GM12878 (cell line): Measurements from ENCODE around the gene NRG3.

Experiments
- POLR2A ChIP-seq: IDR thresholded peaks from 2 replicates; pipeline ENCODE4 v1.6.1; 2011; ENCODE audit warnings: low read depth, mild to moderate bottlenecking, low read length
- TAF1 ChIP-seq: IDR thresholded peaks from 2 replicates; pipeline ENCODE4 v1.6.1; 2011; ENCODE audit warnings: mild to moderate bottlenecking, low read depth, low read length, borderline replicate concordance
- TF ChIP-seq, protein P1 (sequence below), 3 experiments: IDR thresholded peaks in 2 of 3; conservative IDR thresholded peaks in 1 of 3; 2 replicates each; pipeline ENCODE4 v1.5.1; 2011; ENCODE audit warnings: low read depth in 3 of 3, low read length in 3 of 3, mild to moderate bottlenecking in 3 of 3, control low read depth in 2 of 3, moderate library complexity in 2 of 3, inconsistent platforms in 1 of 3, mixed read lengths in 1 of 3; ENCODE audit not compliant: control insufficient read depth in 2 of 3, insufficient read depth in 1 of 3; ENCODE audit errors: extremely low read depth in 1 of 3

DNA sequence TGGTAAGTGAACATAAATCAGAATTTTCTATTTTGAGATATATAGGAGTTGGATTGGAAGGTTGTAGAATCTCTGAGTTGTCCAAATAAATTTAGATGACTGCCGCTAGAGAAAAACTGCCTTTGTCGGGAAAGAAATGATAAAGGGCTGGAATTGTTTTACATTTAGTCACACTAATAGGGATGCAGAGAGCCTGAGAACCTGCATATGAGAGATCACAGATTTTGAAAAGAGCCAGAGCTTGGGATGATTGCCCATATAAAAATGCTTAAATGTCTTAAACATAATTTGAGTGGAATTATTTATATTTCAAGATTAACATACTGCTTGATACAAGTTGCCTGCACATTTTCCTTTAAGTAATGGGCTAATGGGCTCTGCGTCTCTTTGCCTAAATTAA lies 660.5 kb downstream of the NRG3 start:
- TF ChIP-seq POLR2A, result no peak
- TF ChIP-seq, protein P1, sequence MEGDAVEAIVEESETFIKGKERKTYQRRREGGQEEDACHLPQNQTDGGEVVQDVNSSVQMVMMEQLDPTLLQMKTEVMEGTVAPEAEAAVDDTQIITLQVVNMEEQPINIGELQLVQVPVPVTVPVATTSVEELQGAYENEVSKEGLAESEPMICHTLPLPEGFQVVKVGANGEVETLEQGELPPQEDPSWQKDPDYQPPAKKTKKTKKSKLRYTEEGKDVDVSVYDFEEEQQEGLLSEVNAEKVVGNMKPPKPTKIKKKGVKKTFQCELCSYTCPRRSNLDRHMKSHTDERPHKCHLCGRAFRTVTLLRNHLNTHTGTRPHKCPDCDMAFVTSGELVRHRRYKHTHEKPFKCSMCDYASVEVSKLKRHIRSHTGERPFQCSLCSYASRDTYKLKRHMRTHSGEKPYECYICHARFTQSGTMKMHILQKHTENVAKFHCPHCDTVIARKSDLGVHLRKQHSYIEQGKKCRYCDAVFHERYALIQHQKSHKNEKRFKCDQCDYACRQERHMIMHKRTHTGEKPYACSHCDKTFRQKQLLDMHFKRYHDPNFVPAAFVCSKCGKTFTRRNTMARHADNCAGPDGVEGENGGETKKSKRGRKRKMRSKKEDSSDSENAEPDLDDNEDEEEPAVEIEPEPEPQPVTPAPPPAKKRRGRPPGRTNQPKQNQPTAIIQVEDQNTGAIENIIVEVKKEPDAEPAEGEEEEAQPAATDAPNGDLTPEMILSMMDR (IDR thresholded peaks at IDR 0.05 in 2 of 3, conservative IDR thresholded peaks at IDR 0.05 in 1 of 3; ENCODE audit: control insufficient read depth in 2 of 3, extremely low read depth in 1 of 3, insufficient read depth in 1 of 3, low read depth in 3 of 3, low read length in 3 of 3), result no peak
- no peak for TF ChIP-seq TAF1
